ENCODE data around the gene ARF3. TPM values are rescaled to one million over a fixed set of nuclear protein-coding genes. Genes with fewer than 3 reads are reported as not detected.

ARF3 gene
- total RNA-seq, 1 experiment from 2014 or later: 263 TPM

- Histone ChIP-seq H2BK15ac (ENCODE audit: low read depth, low read length) (no peak overlapping the region), H3T11ph (ENCODE audit: low read length) (no peak overlapping the region), H4K5ac (ENCODE audit: insufficient read length, low read depth, low read length) (no peak overlapping the region), H3K23me2 (ENCODE audit: insufficient read length, low read depth, low read length, poor library complexity, severe bottlenecking) (no peaks in the 10 kb centered on the region), H4K8ac (replicated peaks; ENCODE audit: insufficient read length, low read depth, low read length) (no peak overlapping the region), H4K20me1 (ENCODE audit: control insufficient read depth, insufficient read depth, insufficient read length) (no peaks in the 10 kb centered on the region), H3K4me2 (ENCODE audit: insufficient read depth, insufficient read length, low read length) (no peak overlapping the region), H2BK20ac (ENCODE audit: low read depth, low read length, poor library complexity, severe bottlenecking) (no peak overlapping the region), H2BK5ac (ENCODE audit: insufficient read length, low read length) (no peak overlapping the region), H3K27ac (ENCODE audit: insufficient read length, low read depth, low read length) (no peak overlapping the region), H3K27me3 (ENCODE audit: insufficient read depth, low read length) (peaks cover 28% of the 10 kb centered on the region; the same call in 1 of the 2 replicates), H3K18ac (ENCODE audit: insufficient read length, low read depth, low read length) (no peak overlapping the region), H3K79me2 (ENCODE audit: insufficient read depth, low read length) (no peaks in the 10 kb centered on the region), H2AFZ (ENCODE audit: low read length) (no peak overlapping the region), H3K4ac (ENCODE audit: low read depth, low read length) (no peak overlapping the region), H3K4me1 (ENCODE audit: insufficient read depth, low read length) (no peaks in the 10 kb centered on the region), H2BK12ac (ENCODE audit: insufficient read length, low read depth, low read length) (no peak overlapping the region), H3K23ac (ENCODE audit: insufficient read length, low read depth, low read length) (no peak overlapping the region), H3K79me1 (ENCODE audit: insufficient read depth, low read depth, low read length, poor library complexity, severe bottlenecking) (no peaks in the 10 kb centered on the region), H3K9ac (ENCODE audit: extremely low read depth, insufficient read length, low read length) (no peak overlapping the region), H3K14ac (ENCODE audit: insufficient read depth, low read length) (no peak overlapping the region), H3K9me3 (ENCODE audit: control insufficient read depth, low read depth, low read length) (no peaks in the 10 kb centered on the region), H4K91ac (ENCODE audit: insufficient read length, low read depth, low read length) (no peak overlapping the region), H3K56ac (ENCODE audit: insufficient read length, low read depth, low read length) (no peak overlapping the region), H2BK120ac (ENCODE audit: low read depth, low read length, poor library complexity, severe bottlenecking) (no peak overlapping the region), H2AK5ac (ENCODE audit: insufficient read length, low read length) (no peak overlapping the region)
- peaks cover 81% of the 10 kb centered on the region for H3K27me3 Mint-ChIP-seq (ENCODE audit: low read depth)
- DNase-seq: peak; percentile 92
- H3K27ac Mint-ChIP-seq: no peak overlapping the region
- H3K4me3 Mint-ChIP-seq: no peak overlapping the region
- H3K4me1 Mint-ChIP-seq: peaks cover 7 to 24% of the 10 kb centered on the region in 2 experiments
- WGBS (ENCODE audit: extremely low coverage, insufficient read length, low lambda C conversion rate): no CpG with 5 or more reads among the region's 16 CpGs
- H3K9me3 Mint-ChIP-seq: no peaks in the 10 kb centered on the region
- TF ChIP-seq CTCF (conservative IDR thresholded peaks at IDR 0.05): peak; percentile 95
- no peaks in the 10 kb centered on the region for H3K36me3 Mint-ChIP-seq (ENCODE audit: insufficient read depth in 1 of 3, low read depth in 3 of 3)
Measured at GRCh38 chr12:48988030-48988649, 30.9 kb upstream of the ARF3 start.
